Fibroblast of gingiva (primary cell): ENCODE measurements around the gene ALDH1A2.

Experiments used
- DNase-seq: peaks from one replicate; pipeline ENCODE4 v3.0.0-alpha.2; 2011; ENCODE audit warnings: low read depth

The ALDH1A2 gene

DNA sequence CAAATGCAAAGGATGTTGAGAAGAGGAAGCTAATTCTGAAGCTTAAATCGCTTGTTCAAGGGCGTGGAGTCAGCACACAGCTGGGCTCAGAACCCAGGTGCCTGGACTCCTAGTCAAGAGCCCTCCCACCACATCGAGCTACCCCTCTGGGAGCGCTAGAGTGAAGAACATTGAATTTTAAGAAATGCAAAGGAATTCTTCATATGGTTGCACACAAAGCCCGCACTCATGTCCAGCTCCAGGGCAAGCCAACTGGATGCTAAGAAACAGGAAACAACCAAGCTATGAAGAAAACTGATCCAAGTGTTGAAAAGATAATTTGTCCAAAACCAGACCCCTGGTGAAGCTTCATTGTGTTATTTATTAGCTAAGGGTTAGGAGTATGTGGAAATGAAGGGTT, 122.3 kb downstream of the ALDH1A2 start:
- no peak for DNase-seq

DNA sequence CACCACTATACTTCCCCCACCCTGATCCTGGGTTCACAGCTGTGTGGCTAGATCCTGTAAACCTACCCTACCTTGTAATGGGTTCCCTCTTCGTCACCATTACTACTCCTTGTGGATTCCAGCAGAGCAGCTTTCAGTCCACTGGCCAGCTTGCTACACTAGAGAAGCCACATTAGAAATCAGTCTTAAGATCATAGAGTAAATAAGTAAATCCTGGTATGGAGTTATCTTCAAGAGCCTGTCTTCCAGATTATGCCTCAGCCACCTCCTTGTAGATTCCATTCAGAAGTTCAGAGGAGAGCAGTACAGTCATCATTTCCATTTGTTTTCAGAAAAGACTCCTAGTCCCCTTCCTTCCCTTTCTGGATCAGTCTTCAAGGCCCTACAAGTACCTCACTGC, 123.7 kb downstream of the ALDH1A2 start:
- DNase-seq, result no peak

DNA sequence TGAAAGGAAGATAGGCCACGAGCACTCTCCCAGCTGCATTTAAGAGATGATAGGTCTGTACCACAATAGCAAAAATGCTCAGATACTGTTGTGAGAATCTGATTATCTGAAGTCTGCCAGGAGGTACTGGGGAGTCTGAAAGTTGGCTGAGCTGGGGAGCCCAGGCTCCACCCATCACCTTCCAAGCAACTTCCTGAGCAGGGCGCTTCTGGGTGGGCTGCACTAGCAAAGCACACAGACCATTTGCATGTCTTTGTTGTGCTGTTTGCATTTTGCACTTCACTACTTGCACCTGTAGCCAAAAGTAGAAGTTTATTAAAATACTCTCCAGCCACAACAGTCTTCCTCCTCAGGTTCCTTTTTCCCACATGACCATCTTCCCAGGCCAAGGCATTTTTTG, 133.2 kb downstream of the ALDH1A2 start:
- no peak for DNase-seq

DNA sequence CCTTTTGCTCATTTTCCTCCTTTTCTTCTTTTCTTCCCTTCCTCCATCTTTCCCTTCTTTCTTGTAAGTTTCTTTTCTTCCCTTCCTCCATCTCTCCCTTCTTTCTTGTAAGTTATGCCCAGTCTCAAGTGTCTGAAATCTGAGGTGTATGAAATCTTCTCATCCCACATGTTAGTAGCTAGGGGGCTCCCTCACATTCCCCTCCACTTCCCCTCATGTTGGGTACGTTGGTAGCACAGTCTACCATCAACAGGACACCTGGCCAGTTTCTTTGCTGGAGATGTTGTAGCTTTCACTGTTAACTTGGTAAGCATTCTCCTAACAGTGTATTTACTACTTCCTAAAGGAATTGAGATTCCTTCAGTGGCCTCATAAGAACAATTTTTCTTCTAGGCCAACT, 133.9 kb downstream of the ALDH1A2 start:
- DNase-seq, result no peak

DNA sequence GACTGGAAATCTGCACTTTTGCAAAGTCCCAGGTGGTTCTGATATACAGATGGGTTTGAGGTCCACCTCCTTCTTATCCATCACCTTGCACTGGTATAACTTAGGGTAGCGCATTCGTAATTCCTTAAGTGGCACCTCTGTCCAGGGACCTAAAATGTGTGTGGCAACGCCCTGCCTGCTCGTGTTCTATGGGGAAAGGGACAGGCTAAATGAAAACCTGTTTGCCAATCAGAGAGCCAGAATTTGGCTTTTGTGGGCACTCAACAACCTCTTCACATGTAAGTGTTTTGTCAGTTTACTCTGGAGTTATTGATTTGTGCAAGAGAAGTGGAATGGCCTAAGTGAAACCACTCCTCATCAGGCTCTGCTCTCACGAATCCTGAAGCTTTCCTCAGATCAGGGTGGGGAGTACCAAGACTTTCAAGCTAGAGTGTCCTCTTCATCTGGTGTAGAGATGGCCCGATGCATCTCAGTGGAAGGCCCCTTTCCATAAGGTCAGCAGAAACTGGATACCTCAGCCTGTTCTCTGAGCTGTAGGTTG, 138.3 kb downstream of the ALDH1A2 start:
- no peak for DNase-seq

DNA sequence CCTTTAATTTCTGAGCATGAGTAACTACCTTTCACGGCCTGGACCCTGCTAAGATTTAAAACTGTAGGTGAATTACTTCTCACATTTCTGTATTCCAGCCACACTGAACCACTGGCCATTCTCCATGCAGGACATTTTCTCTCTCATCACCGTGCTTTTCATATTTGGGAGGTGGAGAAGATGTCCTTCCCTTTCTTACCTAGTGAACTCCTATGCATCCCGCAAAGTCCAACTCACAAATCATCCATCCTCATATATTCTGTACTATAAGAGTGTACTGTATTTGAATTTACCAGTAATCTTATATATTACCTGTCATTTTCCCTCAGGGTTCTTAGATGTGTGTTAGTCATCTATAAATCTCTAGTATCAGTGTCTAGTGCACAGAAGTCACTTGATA, 139.9 kb downstream of the ALDH1A2 start:
- DNase-seq, result no peak

DNA sequence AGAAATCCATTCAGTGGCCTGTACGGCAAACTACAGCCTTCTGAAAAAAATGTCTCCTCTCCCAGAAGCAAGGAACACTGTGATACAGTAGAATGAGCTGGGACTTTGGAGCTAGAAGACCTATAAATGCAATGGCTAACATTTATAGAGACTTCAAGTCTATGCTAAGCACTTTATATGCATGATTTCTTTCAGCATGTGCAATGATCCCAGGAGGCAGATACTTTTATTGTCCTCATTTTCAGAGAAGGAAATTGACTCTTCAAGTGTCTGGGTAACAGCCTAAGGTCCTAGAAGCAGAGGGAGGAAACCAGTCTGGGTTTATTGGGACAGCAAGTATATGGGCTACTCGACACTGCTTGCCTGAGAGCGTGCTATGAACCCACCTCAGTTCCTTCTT, 140.9 kb downstream of the ALDH1A2 start:
- no peak for DNase-seq

DNA sequence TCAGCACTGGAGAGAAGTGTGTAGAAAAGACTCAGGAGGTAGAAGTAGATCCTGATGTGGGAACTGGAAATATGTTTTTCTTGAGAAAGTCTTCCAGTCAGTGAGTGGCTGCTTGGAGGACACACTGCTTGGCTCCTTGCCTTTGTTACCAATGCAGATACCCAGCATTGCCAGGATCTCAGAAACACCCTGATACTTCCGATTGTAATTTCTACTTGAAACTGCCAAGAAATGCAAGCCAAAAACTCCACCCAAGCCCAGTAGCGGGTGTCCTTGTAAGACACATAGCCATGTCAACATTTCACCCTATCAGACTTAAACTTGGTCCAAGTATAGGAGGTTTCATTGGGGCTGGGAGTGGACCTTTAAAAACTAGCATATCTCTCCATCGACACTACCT, 141.8 kb downstream of the ALDH1A2 start:
- DNase-seq, result peak; percentile 51

DNA sequence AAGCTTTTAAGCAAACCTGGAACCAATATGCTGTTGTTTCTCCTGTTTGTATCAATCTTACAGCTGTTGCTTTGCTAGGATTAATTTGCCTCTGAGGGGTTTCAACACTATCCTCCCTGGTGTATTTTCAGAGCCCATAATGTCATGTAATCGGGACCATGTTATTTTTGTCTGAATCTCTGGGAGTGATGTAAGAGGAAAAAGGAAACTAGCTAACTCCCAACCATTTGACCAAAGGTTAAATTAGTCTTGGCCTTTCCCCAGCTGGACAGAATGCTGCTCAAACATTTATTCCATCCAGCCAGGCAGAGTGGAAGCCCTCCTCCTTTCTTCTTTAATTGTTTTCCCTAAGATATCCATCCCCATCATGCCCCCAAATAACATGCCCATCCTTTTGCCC, 142.2 kb downstream of the ALDH1A2 start:
- peak; percentile 71 for DNase-seq

DNA sequence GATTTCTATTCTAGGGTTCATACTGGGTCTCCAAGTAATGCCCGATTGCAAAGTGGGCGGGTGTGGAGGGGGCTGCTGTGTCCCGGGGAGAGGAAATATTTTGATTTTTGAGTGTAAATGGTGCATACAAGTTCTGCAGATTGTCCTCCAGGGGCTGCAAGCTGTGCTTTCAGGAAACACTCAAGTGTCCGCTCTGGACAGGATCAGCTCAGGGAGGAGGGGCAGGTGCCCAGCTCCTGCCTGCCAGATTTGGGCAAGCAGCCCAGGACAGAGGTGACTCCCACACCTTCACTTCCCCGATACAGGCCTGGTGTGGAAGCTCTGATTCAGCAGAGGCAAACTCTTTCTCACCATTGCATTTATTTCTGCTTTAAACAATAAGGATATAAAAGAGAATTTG, 142.7 kb downstream of the ALDH1A2 start:
- DNase-seq, result no peak

DNA sequence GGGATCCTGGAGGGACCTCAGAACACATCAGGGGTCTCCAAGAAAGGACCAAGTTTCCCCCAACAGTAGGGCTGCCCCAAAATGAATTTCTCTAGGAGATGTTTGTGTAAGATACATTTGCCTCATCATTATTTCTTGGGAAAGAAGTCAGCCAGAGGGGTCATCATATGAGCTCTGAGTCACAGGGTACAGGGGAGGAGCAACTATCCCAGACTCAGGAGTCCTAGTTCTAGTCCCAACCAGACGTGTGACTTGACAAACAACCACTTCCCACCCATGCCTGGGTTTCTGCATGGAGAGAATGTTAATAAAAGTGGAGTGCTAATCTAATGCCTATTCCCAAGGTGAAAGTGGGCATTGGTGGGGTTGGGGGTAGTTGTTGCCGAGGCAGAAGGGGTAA, 144.1 kb downstream of the ALDH1A2 start:
- peak; percentile 33 for DNase-seq

DNA sequence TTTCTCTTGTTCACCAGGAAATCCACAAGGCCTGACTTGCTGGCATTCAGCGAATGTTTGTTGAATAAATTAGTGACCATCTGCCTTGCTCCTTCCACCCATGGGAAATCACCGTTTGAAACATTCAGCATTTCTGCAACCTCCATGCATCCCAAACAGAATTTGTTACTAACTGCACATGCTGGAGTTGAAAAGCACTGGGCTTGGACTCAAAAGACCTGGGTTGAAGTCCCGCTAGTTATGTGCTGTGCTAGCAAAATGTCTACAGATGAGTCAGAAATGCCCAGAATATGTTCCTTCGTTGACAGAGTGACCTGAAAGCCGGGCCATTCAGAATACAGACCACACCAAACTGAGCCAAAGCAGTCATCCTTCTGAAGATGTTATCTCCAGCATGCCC, 144.6 kb downstream of the ALDH1A2 start:
- DNase-seq, result peak; percentile 4

DNA sequence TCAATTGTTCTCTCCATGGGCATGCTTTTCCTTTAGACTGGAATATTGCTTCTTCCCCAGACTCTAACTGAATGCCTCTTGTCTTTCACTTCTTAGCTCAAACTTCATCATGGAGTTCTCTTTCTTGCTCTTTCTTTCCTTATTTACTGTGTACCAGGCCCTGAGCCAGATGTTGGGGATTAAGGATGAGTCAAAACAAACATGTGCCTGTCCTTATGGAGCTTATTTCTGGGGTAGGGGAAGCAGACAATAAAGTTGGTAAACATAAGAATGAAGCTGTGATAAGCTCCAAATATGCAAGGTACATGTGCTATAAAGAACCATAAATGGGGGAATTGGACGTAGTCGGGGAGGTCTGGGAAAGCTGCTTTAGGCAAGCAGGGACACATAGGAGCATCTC, 145.8 kb downstream of the ALDH1A2 start:
- DNase-seq, result no peak

DNA sequence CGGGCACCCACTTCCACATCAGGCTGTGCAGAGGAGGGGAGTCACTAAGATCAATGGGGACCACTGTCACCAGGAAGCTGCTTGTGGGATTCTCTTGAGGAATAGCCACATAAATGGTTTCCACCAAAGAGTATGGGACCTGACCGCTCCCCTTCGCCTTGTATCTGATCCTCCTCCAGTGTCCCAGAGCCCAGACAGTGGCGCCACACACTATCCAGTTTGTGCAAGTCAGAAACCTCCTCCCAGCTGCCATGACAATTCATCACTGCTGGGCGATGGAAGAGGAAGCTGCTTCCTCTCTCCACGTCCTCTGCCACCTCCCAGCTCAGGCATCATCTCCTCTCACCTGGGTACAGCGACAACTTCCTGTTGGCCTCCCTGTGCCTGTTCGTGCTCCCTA, 147.5 kb downstream of the ALDH1A2 start:
- no peak for DNase-seq

DNA sequence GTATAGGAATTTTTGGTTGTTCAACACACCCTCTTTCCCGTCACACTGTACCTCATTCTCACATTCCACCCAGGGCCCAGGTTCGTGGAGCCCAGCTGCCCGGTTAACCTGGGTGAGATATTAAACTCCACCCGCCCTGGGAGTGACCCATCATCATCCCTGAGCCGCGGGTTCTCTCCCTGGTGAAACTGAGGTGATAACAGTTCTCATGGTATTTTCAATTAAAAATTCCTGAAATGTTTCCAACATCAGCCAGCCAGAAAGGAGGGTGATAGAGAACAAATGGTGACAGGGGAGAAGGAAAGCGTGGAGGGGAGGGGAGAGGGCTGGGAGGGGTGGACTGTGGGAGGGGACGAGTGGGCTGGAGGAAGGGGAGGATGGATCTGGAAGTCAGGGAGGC, 148.8 kb downstream of the ALDH1A2 start:
- DNase-seq, result no peak

DNA sequence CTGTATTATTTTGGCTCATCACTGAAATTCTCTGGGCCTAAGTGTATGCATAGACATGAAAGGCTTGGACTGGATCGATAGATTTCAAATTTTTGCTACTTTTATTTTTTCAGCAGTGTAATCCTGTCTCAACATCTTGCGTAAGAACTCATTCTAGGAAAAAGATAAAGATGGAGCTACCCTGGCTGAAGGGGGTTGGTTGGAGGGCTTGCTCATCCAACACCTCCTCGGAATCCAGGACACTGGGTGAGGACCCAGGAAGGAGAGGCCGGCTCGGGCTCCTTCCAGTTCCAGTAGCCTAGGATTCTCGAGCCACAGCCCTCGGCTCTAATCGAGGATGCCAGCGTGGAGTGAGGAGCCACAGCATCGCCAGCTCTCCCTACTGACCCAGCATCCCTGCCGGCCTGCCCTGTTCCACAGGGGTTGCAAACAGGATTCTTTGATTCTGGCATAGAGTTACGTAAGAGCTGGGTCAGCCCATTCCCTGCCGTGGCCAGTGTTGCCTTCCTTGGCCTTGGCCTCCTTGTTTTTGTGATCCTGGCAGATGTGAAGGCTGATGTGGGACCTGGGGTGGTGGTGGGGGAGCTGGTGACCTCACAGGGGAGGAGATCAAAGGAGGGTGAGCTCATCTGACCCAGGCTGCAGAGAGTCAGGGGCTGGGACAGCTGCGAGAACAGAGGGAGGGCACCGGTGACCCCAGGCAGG, 149.5 kb downstream of the ALDH1A2 start:
- DNase-seq, result no peak

DNA sequence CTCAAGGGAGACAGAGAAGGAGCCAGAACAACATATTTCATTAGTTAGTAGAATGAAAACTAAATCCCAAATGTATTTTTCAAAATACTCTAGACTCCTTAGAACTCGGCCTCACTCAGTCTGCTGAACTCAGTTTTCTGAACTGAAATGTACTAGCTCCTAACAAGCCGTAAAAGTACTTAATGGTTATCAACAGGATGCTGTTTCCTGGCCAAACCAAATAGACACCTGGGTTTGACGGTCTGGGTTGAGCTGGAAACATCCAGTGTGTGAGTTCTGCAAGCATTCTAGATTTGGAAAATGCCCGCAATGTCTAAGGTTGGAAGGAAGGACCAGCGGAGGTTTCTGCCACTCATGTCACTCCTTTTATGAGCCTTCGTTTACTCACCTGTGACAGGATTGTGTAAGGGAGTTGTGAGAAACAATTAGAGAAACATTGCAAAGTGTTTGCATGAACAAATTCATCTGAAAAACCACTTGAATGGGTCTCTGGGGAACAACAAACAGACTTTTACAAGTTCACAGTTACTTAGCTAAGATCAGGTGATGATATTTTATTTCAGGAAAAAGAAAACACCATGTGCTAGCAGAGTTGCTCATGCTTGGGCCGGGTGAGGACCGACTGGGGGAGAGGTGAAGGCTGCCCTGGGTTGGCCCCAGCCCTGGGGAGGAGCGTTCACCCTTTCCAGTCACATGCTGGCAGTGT, 151.0 kb downstream of the ALDH1A2 start:
- DNase-seq, result no peak

DNA sequence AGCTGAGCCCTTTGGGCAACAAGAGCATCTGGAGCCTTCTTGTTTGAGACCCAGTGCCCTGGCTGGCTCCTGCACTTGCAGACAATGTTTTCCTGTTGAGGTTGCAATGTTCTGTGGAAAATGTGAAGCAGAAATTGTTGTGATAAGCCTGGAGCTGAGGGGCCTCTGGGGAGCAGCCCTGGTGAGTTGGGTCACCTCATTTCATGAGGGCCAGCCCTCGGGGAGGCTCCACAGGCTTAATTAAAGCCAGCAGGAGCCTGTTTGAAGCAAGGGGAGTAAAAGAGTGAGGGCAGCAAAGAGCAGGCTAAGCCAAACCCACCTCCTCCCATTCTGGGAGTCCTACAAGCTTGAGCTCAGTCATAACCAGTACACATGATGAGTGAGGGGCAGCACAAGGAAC, 154.3 kb downstream of the ALDH1A2 start:
- DNase-seq, result peak; percentile 62

DNA sequence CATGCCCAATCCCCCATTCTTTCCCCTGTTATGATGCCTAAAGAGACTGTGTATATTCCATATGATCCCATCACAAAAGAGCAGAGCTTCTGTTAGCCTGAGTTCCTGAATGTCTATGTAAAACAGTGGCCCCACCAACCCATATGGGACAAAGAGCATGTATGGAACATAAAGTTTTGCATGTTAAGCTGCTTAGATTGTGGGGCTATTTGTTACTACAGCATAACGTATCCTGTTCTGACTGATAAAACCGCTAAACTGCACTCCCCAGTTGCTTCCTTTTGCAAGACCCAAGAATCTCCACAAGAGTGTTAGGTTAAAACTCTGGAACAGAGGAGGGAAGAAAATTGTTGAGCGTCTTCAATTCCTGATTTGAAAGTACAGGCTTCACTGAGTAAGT, 154.8 kb downstream of the ALDH1A2 start:
- DNase-seq, result no peak

DNA sequence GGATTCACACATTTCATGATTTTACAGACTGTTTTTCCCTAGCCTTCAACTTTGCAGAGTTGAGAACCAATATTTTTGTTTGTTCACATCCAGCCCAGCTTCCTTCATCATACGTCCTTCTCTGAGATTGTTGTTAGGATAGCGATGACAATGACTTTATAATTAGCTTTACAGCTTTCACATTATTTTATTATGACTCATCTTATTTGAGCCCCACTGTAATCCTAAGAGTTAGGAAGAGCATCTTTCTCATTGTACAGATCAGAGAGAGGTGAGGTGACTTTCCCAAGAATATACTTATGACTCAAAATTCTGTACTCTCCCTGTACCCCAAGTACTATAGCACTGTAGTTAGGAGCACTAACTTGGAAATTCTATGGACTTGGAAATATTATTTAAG, 156.1 kb downstream of the ALDH1A2 start:
- no peak for DNase-seq

DNA sequence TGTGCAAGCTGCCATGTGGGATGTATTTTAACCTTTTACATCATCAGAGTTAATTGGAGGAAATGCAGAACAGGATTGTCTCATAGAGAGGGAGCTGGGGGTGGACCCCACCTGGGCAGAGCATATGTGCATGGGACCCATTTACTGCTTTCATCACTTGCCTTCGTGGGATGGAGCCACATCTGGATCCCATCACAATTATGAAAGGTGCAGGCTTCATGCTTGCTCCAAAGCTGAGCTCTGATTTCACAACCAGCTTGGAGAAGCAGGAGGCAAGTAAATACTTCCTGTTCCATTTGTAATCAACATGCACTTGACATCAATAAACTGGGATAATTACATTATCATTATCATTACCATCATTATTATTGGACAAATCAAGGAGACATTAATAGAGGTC, 161.9 kb downstream of the ALDH1A2 start:
- DNase-seq, result peak; percentile 12
